Lung (tissue), 12 donors: Measurements from ENCODE around the gene MPHOSPH6. TPM values are rescaled to one million over a fixed set of nuclear protein-coding genes. Genes with fewer than 3 reads are reported as not detected.

Source experiments
- ATAC-seq: fragments of 200-7000 bp; cut with Tn5 transposase; one replicate; pipeline ENCODE4 v1.9.1; 2020; ENCODE audit warnings: moderate number of reproducible peaks; ENCODE audit not compliant: insufficient read depth, low FRiP score
- DNase-seq, 3 donors: peaks; one replicate each; pipeline ENCODE4 v3.0.0-alpha.2; 2013 to 2017
- H3K27ac ChIP-seq, 2 donors: one replicate each; pipeline ENCODE4 v1.5.1; 2013; ENCODE audit warnings: mild to moderate bottlenecking in 2 of 2, moderate library complexity in 2 of 2, control low read depth in 1 of 2, inconsistent platforms in 1 of 2, low read depth in 1 of 2, low read length in 1 of 2
- H3K27me3 ChIP-seq, 3 donors: one replicate each; pipeline ENCODE4 v1.5.1; 2013; ENCODE audit warnings: low read length in 2 of 3; ENCODE audit not compliant: control insufficient read depth in 3 of 3, insufficient read depth in 3 of 3
- H3K36me3 ChIP-seq, 4 donors: one replicate each; pipeline ENCODE4 v1.5.1; 2013; ENCODE audit warnings: low read length in 4 of 4, mild to moderate bottlenecking in 1 of 4, moderate library complexity in 1 of 4; ENCODE audit not compliant: control insufficient read depth in 4 of 4, insufficient read depth in 4 of 4
- H3K4me1 ChIP-seq, 5 donors: one replicate each; pipeline ENCODE4 v1.5.1; 2013; ENCODE audit warnings: low read length in 5 of 5, mild to moderate bottlenecking in 2 of 5, moderate library complexity in 1 of 5; ENCODE audit not compliant: control insufficient read depth in 5 of 5, insufficient read depth in 5 of 5
- H3K4me3 ChIP-seq: one replicate; pipeline ENCODE4 v1.5.1; 2013; ENCODE audit warnings: mild to moderate bottlenecking, control low read depth, moderate library complexity
- H3K9ac ChIP-seq, 2 donors: one replicate each; pipeline ENCODE4 v1.5.1; 2013; ENCODE audit warnings: low read length in 2 of 2, control low read depth in 1 of 2; ENCODE audit not compliant: insufficient read depth in 1 of 2
- H3K9me3 ChIP-seq, 4 donors: one replicate each; pipeline ENCODE4 v1.5.1; 2013; ENCODE audit warnings: low read length in 3 of 4, mild to moderate bottlenecking in 1 of 4, moderate library complexity in 1 of 4; ENCODE audit not compliant: control insufficient read depth in 4 of 4, insufficient read depth in 3 of 4
- CTCF ChIP-seq: IDR thresholded peaks from 2 replicates; pipeline ENCODE4 v1.5.1; 2012; ENCODE audit warnings: mild to moderate bottlenecking; ENCODE audit errors: control extremely low read depth, extremely low read depth
- WGBS, 2 donors: extraction: QIAGEN DNeasy Blood & Tissue Kit; methylation state at CpG; one replicate each; pipeline ENCODE4 v1.1.7; 2013; 5-methylcytosine and 5-hydroxymethylcytosine counted together
- polyA plus RNA-seq, 2 donors: library from polyadenylated mRNA; stranded (reverse); fragments of 200-250 nt; gene quantifications; one replicate each; pipeline ENCODE4 v1.2.1, GENCODE V29; 2013
- total RNA-seq, 2 donors: library from RNA; depleted of rRNA in 1 of 2; stranded (reverse); fragments of >200 nt in 1 of 2; gene quantifications; one replicate each; pipeline ENCODE4 v1.2.1, GENCODE V29; 2014 to 2021
- donor health status: control.
- donor health status: control.
- donor health status: Bipolar disorder and iron deficiency.
- donor health status: healthy.
- donor health status: DM: yes; HTN: yes; CAD: no.

MPHOSPH6 gene
- total and polyA plus RNA-seq, 4 donors, result 24.2 to 31.8 (median 30.2) TPM

DNA sequence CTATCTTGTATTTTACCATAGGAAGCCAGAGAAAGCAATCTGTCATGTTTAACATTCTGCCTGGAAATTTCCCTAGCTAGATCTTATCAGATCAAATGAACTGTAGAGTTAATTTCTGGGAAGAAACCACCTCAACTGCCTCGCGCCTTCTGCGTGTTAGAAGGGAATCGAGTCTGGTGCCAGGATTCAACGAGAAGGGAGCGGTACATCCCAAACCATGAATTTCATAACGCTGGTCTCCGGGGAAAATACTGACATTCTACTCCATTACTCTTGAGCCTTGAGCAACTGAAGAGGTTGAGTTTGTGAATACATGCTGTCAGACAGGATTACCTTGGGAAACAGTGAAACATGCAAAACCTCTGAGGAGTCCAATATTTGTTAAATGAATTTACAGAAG is 35.2 kb downstream of the MPHOSPH6 start:
- Histone ChIP-seq H3K4me3 (no peak overlapping the region), H3K9me3 (peaks cover 0 to 3% (median 0%) of the 10 kb centered on the region in 4 donors), H3K36me3 (peaks cover 0 to 2% (median 0%) of the 10 kb centered on the region in 4 donors), H3K9ac (no peak overlapping the region), H3K27ac (no peak overlapping the region), H3K27me3 (no peaks in the 10 kb centered on the region), H3K4me1 (no peaks in the 10 kb centered on the region)
- WGBS, 2 donors, result 82 to 91% methylated on average over 8 of the region's 8 CpGs
- DNase-seq, result no peak
- ATAC-seq, result no peak
- TF ChIP-seq CTCF, result no peak

DNA sequence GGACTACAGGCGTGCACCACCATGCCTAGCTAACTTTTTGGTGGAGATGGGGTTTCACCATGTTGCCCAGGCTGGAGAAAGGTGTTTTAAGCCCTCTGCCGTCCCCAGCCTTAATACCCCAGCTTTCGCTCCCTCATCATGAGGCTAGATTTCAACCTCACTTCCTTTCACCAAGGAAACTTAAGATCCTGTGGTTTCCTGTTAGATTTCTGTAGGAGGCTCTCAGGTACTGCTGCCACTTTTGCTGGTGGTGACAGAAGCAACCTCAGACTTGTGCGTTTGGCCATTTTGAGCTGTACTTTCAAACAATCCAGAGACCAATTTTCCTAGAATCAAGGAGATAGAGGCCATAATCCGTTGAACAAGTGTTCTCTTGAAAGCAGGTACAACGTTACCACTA is 36.2 kb downstream of the MPHOSPH6 start:
- Histone ChIP-seq H3K9ac (no peak overlapping the region), H3K36me3 (peaks cover 0 to 2% (median 0%) of the 10 kb centered on the region in 4 donors), H3K27me3 (no peaks in the 10 kb centered on the region), H3K9me3 (peaks cover 0 to 3% (median 0%) of the 10 kb centered on the region in 4 donors), H3K4me3 (no peak overlapping the region), H3K4me1 (no peaks in the 10 kb centered on the region), H3K27ac (no peak overlapping the region)
- no peak for DNase-seq
- ATAC-seq, result no peak
- TF ChIP-seq CTCF, result no peak
- 72 to 73% methylated on average over 6 of the region's 6 CpGs for WGBS, 2 donors

- TF ChIP-seq CTCF, result no peak
- WGBS, 2 donors, result 82 to 96% methylated on average over 3 of the region's 3 CpGs
- H3K27me3 ChIP-seq, result no peaks in the 10 kb centered on the region
- no peak overlapping the region for H3K27ac ChIP-seq
- no peaks in the 10 kb centered on the region for H3K36me3 ChIP-seq
- H3K9ac ChIP-seq, result no peak overlapping the region
- H3K9me3 ChIP-seq, result no peaks in the 10 kb centered on the region
- DNase-seq (no peak), ATAC-seq (no peak)
- H3K4me3 ChIP-seq, result no peak overlapping the region
- H3K4me1 ChIP-seq, result no peaks in the 10 kb centered on the region
Measured at GRCh38 chr16:82129881-82130280, 40.1 kb downstream of the MPHOSPH6 start.

- H3K9me3 ChIP-seq, result no peaks in the 10 kb centered on the region
- H3K4me1 ChIP-seq, result no peaks in the 10 kb centered on the region
- no peak for TF ChIP-seq CTCF
- DNase-seq (no peak), ATAC-seq (no peak)
- 91 to 92% methylated on average over 3 of the region's 3 CpGs for WGBS, 2 donors
- H3K27me3 ChIP-seq, result no peaks in the 10 kb centered on the region
- no peak overlapping the region for H3K9ac ChIP-seq
- no peak overlapping the region for H3K4me3 ChIP-seq
- H3K27ac ChIP-seq, result no peak overlapping the region
- H3K36me3 ChIP-seq, result no peaks in the 10 kb centered on the region
Measured at GRCh38 chr16:82124651-82125050, 45.4 kb downstream of the MPHOSPH6 start.
